ENCODE data around the gene HECTD2. TPM values are rescaled to one million over a fixed set of nuclear protein-coding genes. Genes with fewer than 3 reads are reported as not detected.

HECTD2 gene
- total RNA-seq, 1 donor from 2014 or later: 17.4 TPM

DNA sequence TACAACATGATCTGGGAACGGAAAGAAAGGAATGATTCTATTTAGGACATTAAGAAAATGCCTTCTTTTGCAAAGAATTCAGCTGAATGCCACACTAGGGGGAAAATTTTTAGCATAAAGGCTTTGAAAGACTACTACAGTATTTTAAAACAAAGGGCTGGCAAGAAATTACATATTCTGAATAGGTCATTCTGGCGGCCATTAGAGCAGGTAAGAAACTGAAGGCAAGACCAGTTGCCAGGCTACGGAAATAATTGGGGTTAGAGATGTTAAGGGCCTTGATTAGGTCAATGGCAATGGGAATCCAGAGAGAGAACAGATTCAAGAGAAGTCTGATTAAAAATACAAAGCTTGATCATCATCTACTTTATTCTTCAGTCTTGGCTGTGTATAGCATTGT is 3.8 kb upstream of the HECTD2 start:
- Mint-ChIP-seq H3K4me1 (ENCODE audit: unreplicated experiment) (peaks cover 26% of the 10 kb centered on the region), H3K36me3 (ENCODE audit: low read depth, unreplicated experiment) (peaks cover 6% of the 10 kb centered on the region), H3K27ac (ENCODE audit: unreplicated experiment) (no peak overlapping the region), H3K27me3 (ENCODE audit: unreplicated experiment) (peaks cover 9% of the 10 kb centered on the region), H3K4me3 (ENCODE audit: unreplicated experiment) (no peak overlapping the region), H3K9me3 (ENCODE audit: unreplicated experiment) (no peaks in the 10 kb centered on the region)
- TF ChIP-seq, protein P1, sequence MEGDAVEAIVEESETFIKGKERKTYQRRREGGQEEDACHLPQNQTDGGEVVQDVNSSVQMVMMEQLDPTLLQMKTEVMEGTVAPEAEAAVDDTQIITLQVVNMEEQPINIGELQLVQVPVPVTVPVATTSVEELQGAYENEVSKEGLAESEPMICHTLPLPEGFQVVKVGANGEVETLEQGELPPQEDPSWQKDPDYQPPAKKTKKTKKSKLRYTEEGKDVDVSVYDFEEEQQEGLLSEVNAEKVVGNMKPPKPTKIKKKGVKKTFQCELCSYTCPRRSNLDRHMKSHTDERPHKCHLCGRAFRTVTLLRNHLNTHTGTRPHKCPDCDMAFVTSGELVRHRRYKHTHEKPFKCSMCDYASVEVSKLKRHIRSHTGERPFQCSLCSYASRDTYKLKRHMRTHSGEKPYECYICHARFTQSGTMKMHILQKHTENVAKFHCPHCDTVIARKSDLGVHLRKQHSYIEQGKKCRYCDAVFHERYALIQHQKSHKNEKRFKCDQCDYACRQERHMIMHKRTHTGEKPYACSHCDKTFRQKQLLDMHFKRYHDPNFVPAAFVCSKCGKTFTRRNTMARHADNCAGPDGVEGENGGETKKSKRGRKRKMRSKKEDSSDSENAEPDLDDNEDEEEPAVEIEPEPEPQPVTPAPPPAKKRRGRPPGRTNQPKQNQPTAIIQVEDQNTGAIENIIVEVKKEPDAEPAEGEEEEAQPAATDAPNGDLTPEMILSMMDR (IDR thresholded peaks at IDR 0.05; ENCODE audit: unreplicated experiment): no peak
- no peak for DNase-seq (ENCODE audit: low spot score)

DNA sequence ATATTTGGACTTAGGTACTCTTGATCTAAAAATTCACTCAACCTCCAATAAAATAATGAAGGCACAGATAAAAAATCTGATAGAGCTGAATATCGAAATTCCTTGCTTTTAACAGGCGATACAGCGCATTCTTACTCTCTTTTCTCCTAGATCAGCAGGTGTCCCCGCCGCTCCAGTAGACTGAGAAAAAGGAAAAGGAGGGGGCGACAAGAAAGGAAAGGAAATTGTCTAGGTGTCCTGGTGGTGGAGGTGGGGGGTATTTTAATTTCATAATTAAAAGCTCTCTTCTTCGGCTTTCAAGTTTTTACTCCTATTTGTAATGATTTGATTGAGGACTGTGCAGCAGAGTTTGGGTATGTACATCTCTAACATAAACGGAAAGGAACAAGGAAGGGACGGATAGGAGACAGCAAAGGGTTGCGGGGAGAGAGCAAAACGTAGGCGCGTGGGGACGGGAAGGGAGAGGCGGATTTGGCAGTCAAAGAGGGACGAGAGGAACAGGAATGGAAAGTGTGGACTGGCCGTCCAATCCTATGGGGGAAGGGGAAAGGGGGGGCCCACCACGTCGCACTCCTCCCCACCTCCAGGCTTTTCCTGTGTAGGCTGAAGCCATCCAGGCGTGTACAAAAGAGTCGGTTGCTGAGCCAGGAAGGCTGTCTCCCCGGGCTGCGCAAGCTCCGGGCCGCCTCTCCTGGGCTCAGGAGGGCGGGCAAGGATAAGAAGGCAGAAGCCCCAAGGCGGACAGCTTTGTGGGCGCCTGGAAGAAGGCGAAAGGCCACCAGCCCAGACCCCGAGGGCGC is 875 bp upstream of the HECTD2 start:
- Mint-ChIP-seq H3K27me3 (ENCODE audit: unreplicated experiment) (peaks cover 7% of the 10 kb centered on the region), H3K36me3 (ENCODE audit: low read depth, unreplicated experiment) (peaks cover 6% of the 10 kb centered on the region), H3K4me3 (ENCODE audit: unreplicated experiment) (peak overlapping the region; percentile 99), H3K9me3 (ENCODE audit: unreplicated experiment) (no peaks in the 10 kb centered on the region), H3K27ac (ENCODE audit: unreplicated experiment) (peak overlapping the region; percentile 100), H3K4me1 (ENCODE audit: unreplicated experiment) (peaks cover 23% of the 10 kb centered on the region)
- TF ChIP-seq, protein P1 (IDR thresholded peaks at IDR 0.05; ENCODE audit: unreplicated experiment): no peak
- peak; percentile 72 for DNase-seq (ENCODE audit: low spot score)

DNA sequence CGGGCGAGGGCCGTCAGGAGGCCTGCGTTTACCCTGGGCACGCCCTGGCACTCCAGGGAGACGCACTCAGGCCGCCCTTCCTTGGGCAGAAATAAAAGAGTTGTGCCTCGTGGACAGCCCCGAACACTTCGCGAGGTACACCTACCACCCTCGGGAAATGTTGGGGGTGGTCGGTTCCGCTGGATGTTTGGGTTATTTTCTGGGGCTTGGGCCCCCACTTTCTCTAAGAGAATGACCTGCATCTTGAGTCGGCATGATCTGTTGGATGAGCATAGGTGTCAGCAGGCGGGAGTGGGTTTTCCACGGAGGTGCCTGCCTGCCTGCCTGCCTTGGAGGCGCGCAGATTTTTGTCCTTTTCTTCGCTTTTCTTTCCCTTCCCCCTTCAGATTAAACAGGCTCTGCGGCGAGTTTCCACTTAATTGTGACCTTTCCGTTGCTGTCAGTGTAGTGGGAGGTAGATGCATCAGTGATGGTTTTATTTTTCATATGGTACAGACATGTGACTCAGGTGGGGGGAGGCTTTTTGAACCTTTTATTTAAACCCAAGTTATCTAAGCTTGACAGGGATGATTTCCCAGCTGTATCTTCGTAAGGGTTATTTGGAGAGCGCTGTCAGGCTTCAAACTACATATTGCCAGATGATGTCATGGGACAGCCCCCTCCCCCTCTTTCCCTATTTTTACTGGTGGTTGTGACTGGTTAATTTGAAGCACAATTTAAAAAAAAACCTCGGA is 661 bp downstream of the HECTD2 start:
- Mint-ChIP-seq H3K4me1 (ENCODE audit: unreplicated experiment) (peaks cover 23% of the 10 kb centered on the region), H3K27ac (ENCODE audit: unreplicated experiment) (peak overlapping the region; percentile 89), H3K4me3 (ENCODE audit: unreplicated experiment) (peak overlapping the region; percentile 89), H3K36me3 (ENCODE audit: low read depth, unreplicated experiment) (peaks cover 6% of the 10 kb centered on the region), H3K27me3 (ENCODE audit: unreplicated experiment) (peaks cover 7% of the 10 kb centered on the region), H3K9me3 (ENCODE audit: unreplicated experiment) (no peaks in the 10 kb centered on the region)
- no peak for DNase-seq (ENCODE audit: low spot score)
- TF ChIP-seq, protein P1 (IDR thresholded peaks at IDR 0.05; ENCODE audit: unreplicated experiment): peak; percentile 4

DNA sequence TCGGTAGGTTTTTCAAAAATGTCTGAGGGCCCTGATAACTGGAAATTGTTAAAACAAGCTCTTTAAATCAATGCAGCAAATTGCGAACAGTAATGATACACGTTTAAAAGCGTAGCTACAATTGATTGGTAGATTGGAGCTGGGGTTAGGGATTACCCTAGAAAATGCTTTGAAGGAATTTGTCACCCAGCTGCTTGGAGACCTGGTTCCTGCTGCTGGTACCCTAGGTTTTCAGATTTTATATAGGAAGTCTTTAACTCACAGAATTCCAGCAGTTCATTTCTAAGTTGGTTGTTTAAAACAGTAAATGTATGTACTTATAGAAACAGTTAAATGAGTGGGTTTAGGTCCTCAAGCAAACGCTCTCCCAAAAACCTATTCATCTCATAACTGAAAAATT is 1.5 kb downstream of the HECTD2 start:
- TF ChIP-seq, protein P1 (IDR thresholded peaks at IDR 0.05; ENCODE audit: unreplicated experiment): no peak
- Mint-ChIP-seq H3K9me3 (ENCODE audit: unreplicated experiment) (no peaks in the 10 kb centered on the region), H3K4me3 (ENCODE audit: unreplicated experiment) (peak overlapping the region; percentile 89), H3K36me3 (ENCODE audit: low read depth, unreplicated experiment) (peaks cover 6% of the 10 kb centered on the region), H3K27me3 (ENCODE audit: unreplicated experiment) (peaks cover 7% of the 10 kb centered on the region), H3K4me1 (ENCODE audit: unreplicated experiment) (peaks cover 23% of the 10 kb centered on the region), H3K27ac (ENCODE audit: unreplicated experiment) (no peak overlapping the region)
- DNase-seq (ENCODE audit: low spot score): no peak
